GM12878 (cell line): ENCODE measurements around the gene CLIP1. TPM values are rescaled to one million over a fixed set of nuclear protein-coding genes. Genes with fewer than 3 reads are reported as not detected.

Experiments
- BHLHE40 ChIP-seq, 2 experiments: fragments of 450-650 bp in 1 of 2; IDR thresholded peaks; 2 replicates each; pipeline ENCODE4 v1.6.1; 2011 to 2017; ENCODE audit warnings: low read depth in 2 of 2, borderline replicate concordance in 1 of 2, improper control_type of control experiment in 1 of 2, low read length in 1 of 2, mild to moderate bottlenecking in 1 of 2
- SIN3A ChIP-seq: IDR thresholded peaks from 2 replicates; pipeline ENCODE4 v1.6.1; 2012; ENCODE audit warnings: low read depth, low read length, improper control_type of control experiment
- SRF ChIP-seq, 2 experiments: IDR thresholded peaks; 2 replicates each; pipeline ENCODE4 v1.6.1; 2011; ENCODE audit warnings: low read depth in 2 of 2, low read length in 2 of 2, mild to moderate bottlenecking in 1 of 2, moderate library complexity in 1 of 2
- polyA plus RNA-seq, 11 experiments: library from polyadenylated mRNA; depleted of rRNA in 4 of 11; unstranded in 6 of 11; stranded (reverse) in 5 of 11; fragments of >200 nt; fragmentation: Nextera tagmentation in 4 of 11; fragmentation: Illumina TruSeq in 1 of 11; extraction: Ambion mirVana in 4 of 11; extraction: Trizol in 1 of 11; gene quantifications; 1 replicate in 1 of 11; 2 replicates in 10 of 11; pipeline versions ENCODE4 v1.2.1 to v1.2.3, GENCODE V29; 2011 to 2016; ENCODE audit warnings: inconsistent platforms in 2 of 11, missing spikeins in 2 of 11, low read depth in 1 of 11
- total RNA-seq, 4 experiments: library from RNA; depleted of rRNA in 3 of 4; stranded (reverse); fragments of >200 nt in 3 of 4; fragmentation: Illumina TruSeq in 1 of 4; extraction: Trizol in 1 of 4; gene quantifications; 2 replicates each; pipeline versions ENCODE4 v1.2.1 to v1.2.3, GENCODE V29; 2013 to 2021
- TF ChIP-seq, protein P1 (sequence below): IDR thresholded peaks from 2 replicates; pipeline ENCODE4 v1.6.1; 2012; ENCODE audit warnings: mild to moderate bottlenecking, low read depth, low read length
- TF ChIP-seq, protein P2 (sequence below): fragments of 150-350 bp; IDR thresholded peaks from 2 replicates; pipeline ENCODE4 v1.6.1; 2014; ENCODE audit warnings: mild to moderate bottlenecking, low read depth, low read length

Gene CLIP1
- total and polyA plus RNA-seq, 10 of the 15 experiments (the other 5 are each of a cell fraction or from before 2014, with no cell fraction given) = 6.0 to 45.4 (median 25.2) TPM

- TF ChIP-seq, protein P1, sequence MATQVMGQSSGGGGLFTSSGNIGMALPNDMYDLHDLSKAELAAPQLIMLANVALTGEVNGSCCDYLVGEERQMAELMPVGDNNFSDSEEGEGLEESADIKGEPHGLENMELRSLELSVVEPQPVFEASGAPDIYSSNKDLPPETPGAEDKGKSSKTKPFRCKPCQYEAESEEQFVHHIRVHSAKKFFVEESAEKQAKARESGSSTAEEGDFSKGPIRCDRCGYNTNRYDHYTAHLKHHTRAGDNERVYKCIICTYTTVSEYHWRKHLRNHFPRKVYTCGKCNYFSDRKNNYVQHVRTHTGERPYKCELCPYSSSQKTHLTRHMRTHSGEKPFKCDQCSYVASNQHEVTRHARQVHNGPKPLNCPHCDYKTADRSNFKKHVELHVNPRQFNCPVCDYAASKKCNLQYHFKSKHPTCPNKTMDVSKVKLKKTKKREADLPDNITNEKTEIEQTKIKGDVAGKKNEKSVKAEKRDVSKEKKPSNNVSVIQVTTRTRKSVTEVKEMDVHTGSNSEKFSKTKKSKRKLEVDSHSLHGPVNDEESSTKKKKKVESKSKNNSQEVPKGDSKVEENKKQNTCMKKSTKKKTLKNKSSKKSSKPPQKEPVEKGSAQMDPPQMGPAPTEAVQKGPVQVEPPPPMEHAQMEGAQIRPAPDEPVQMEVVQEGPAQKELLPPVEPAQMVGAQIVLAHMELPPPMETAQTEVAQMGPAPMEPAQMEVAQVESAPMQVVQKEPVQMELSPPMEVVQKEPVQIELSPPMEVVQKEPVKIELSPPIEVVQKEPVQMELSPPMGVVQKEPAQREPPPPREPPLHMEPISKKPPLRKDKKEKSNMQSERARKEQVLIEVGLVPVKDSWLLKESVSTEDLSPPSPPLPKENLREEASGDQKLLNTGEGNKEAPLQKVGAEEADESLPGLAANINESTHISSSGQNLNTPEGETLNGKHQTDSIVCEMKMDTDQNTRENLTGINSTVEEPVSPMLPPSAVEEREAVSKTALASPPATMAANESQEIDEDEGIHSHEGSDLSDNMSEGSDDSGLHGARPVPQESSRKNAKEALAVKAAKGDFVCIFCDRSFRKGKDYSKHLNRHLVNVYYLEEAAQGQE = peak; percentile 86
- peak in 1 of 2 experiments; percentile 75; a peak in 2 of 4 replicates for TF ChIP-seq BHLHE40 (IDR thresholded peaks at IDR 0.05; ENCODE audit: borderline replicate concordance in 1 of 2, low read depth in 2 of 2, low read length in 1 of 2)
- TF ChIP-seq SIN3A = peak; percentile 91
- TF ChIP-seq, protein P2, sequence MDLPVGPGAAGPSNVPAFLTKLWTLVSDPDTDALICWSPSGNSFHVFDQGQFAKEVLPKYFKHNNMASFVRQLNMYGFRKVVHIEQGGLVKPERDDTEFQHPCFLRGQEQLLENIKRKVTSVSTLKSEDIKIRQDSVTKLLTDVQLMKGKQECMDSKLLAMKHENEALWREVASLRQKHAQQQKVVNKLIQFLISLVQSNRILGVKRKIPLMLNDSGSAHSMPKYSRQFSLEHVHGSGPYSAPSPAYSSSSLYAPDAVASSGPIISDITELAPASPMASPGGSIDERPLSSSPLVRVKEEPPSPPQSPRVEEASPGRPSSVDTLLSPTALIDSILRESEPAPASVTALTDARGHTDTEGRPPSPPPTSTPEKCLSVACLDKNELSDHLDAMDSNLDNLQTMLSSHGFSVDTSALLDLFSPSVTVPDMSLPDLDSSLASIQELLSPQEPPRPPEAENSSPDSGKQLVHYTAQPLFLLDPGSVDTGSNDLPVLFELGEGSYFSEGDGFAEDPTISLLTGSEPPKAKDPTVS = no peak
- TF ChIP-seq SRF (IDR thresholded peaks at IDR 0.05; ENCODE audit: low read depth in 2 of 2, low read length in 2 of 2) = no peak
Measured at GRCh38 chr12:122226366-122227125, 195.9 kb downstream of the CLIP1 start (continued).
